Measurements from ENCODE around the gene ANTXRL.
"Not testable (repeated sequence)": the region's sequence is repeated elsewhere in the genome, so short reads cannot be mapped to it uniquely, and the experiment has no call there.

Gene ANTXRL

DNA sequence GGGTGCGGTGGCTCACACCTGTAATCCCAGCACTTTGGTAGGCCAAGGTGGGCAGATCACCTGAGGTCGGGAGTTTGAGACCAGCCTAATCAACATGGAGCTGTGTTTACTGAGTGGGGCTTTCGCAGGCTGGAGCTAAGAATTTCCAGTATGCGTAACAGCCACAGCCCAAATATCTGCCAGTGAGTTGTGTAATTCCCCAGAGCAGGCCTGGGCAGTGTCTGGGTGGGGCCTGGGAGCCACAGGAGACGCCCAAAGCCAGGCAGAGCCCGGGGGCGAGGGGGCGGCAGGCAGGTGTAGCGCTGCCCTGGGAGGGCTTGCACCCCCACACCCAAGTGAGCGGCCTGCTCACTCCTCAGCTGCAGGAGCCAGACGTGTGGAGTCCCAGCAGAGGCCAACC is 88.6 kb downstream of the ANTXRL start, which contains the start of gene ANXA8L1:
Gene ANXA8L1 (plus strand): TSS at position 371 of the 400 bp plus-strand sequence. CDS start 76 bp downstream, outside the sequence.
- DNase-seq = not testable (repeated sequence)

DNA sequence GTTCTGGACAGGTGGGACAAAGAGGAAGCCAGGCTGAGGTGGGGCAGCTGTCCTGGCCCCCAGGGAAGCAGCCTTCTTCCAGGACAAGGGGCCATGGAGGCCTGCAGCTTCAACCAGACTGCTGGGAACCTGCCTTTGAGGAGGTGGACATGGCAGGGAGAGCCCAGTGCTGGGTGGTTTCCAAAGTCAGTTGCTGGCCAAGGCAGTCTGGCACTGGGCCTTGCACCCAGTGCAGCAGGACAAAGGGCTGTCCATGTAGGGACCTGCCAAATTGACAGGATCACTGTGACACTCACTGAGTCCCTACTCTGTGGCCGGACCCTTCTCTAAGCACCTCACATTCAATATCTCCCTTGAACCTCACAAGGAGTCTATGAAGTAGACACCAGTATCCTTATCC is 90.2 kb downstream of the ANTXRL start:
- DNase-seq = not testable (repeated sequence)

DNA sequence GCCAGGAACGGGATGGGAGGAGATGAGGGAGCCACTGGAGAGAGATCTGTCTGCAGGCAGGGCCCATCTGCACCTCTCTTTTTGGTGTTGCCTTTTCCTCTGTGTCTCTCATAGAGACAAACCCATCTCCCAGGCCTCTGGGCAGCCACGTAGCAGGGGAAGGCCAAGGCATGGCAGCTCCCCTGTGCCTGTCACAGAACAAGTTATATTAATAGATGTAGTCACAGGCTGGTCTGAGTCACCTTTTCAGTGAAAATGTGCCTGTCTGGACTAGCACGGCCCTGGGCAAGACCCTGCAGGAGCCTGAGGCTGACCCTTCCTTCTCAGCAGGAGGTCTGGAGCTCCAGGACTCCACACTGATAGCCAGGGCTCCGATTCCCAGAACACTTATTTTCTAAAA is 90.9 kb downstream of the ANTXRL start:
- DNase-seq = not testable (repeated sequence)

DNA sequence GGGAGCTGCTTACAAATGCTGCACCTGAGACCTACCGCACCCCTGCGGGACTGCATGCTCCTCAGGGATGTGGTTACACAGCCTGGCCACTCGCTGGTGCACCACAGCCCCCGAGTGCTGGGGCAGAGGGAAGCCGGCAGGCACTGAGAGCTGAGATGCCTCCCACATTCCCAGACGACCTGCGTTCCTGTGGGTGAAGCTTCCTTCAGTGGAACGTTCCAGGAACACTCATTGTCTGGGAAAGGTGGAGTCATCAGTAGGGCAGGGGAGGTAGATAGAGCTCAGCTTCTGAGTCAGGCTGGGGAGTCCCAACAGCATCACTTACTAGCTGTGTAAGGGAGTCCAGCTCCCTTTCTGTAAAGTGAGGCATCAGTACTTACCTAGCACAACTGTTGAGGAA is 91.3 kb downstream of the ANTXRL start:
- DNase-seq = not testable (repeated sequence)

DNA sequence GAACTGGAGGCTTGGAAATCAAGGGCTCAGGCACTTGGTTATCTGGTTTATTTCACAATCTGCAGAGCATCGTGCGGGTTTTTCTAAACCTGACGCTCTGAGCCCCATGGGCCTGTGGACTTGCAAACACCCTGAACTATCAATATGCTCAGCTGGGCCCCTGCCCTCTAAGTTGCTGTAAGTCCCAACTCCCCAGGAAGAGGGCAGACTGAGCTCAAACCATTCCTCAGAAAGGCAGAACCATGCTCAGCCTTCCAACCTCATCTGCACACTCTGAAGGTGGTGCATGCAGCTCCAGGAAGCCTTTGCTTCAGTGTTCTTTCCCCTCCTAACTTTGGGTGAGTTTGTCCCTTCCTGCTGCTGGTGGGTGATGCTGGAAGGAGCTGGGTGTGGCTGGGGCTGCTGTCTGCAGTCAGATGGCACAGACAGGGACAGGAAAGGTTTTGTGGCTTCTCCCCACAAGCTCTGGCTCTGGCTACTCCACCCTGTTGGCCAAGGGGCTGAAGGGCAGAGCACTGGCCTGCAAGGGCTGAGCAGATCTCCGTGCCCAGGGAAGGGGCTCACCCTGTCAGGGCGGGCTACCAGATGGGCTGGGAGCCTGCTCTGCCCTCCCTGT is 92.5 kb downstream of the ANTXRL start:
- DNase-seq = not testable (repeated sequence)

Measured in NCI-H1417 treated with DMSO at 0.1 percent for 48 hours (cell line).